H1 (cell line): ENCODE data around the gene SNRPA1. TPM values are rescaled to one million over a fixed set of nuclear protein-coding genes. Genes with fewer than 3 reads are reported as not detected.

Experiments used
- CTCF ChIA-PET: fragments of 300-600 bp; sonication (Branson Sonifier 250); formaldehyde crosslinking; loops from one replicate; lab custom pipeline; 2021; ENCODE audit not compliant: partially characterized antibody; lab: Charles Lee
- POLR2A ChIA-PET: fragments of 300-600 bp; sonication (Branson Sonifier 250); formaldehyde crosslinking; loops from one replicate; lab custom pipeline; 2021; ENCODE audit warnings: inconsistent platforms; ENCODE audit not compliant: partially characterized antibody; lab: Charles Lee
- DNase-seq, 2 experiments: peaks; one replicate each; pipeline versions ENCODE4 v3.0.0 to v3.0.0-alpha.2; 2010 to 2022; ENCODE audit warnings: low spot score in 2 of 2, low read depth in 1 of 2, mixed read lengths in 1 of 2
- FAIRE-seq: peaks from 2 replicates; lab custom pipeline; 2011; peaks lifted over from hg19 to GRCh38; lab: Jason Lieb, UNC
- H2AFZ ChIP-seq: 2 replicates; pipeline ENCODE4 v1.8.1; 2012; ENCODE audit warnings: low read length, inconsistent platforms
- H2AK5ac ChIP-seq: 2 replicates; pipeline ENCODE4 v1.6.1; 2013; ENCODE audit warnings: low read depth, low read length
- H2BK120ac ChIP-seq: replicated peaks from 2 replicates; pipeline ENCODE3; 2013; ENCODE audit warnings: low read depth, low read length, inconsistent platforms
- H2BK12ac ChIP-seq: 2 replicates; pipeline ENCODE4 v1.6.1; 2013; ENCODE audit warnings: low read depth, low read length
- H2BK15ac ChIP-seq: 2 replicates; pipeline ENCODE4 v1.6.1; 2013; ENCODE audit warnings: low read length
- H2BK20ac ChIP-seq: 2 replicates; pipeline ENCODE4 v1.6.1; 2013; ENCODE audit warnings: low read length
- H2BK5ac ChIP-seq: 2 replicates; pipeline ENCODE4 v1.6.1; 2013; ENCODE audit warnings: low read depth, low read length
- H3K14ac ChIP-seq: 2 replicates; pipeline ENCODE4 v1.6.1; 2013; ENCODE audit warnings: inconsistent platforms; ENCODE audit not compliant: insufficient read length
- H3K18ac ChIP-seq: 2 replicates; pipeline ENCODE4 v1.6.1; 2013; ENCODE audit warnings: low read length; ENCODE audit errors: extremely low read depth
- H3K23ac ChIP-seq: 2 replicates; pipeline ENCODE4 v1.6.1; 2013; ENCODE audit warnings: inconsistent platforms; ENCODE audit not compliant: insufficient read length
- H3K23me2 ChIP-seq: 2 replicates; pipeline ENCODE4 v1.6.1; 2013; ENCODE audit warnings: low read depth, low read length
- H3K27ac ChIP-seq: 2 replicates; pipeline ENCODE4 v1.6.1; 2011; ENCODE audit warnings: low read depth, low read length, inconsistent platforms
- H3K27me3 ChIP-seq, 4 experiments: replicated peaks in 1 of 4; 1 replicate in 1 of 4; 2 replicates in 3 of 4; pipeline versions ENCODE4 v1.6.1 to v1.8.1; 2011 to 2013; ENCODE audit warnings: low read length in 3 of 4, mild to moderate bottlenecking in 3 of 4, inconsistent platforms in 2 of 4, mixed read lengths in 2 of 4, moderate library complexity in 1 of 4; ENCODE audit not compliant: control insufficient read depth in 3 of 4, insufficient read depth in 3 of 4; ENCODE audit errors: extremely low read depth in 1 of 4
- H3K36me3 ChIP-seq, 4 experiments: 2 replicates each; pipeline versions ENCODE4 v1.6.1 to v1.8.1; 2011 to 2013; ENCODE audit warnings: mild to moderate bottlenecking in 4 of 4, low read length in 3 of 4, moderate library complexity in 2 of 4, control low read depth in 1 of 4, inconsistent platforms in 1 of 4; ENCODE audit not compliant: insufficient read depth in 4 of 4, control insufficient read depth in 2 of 4
- H3K4ac ChIP-seq: replicated peaks from 2 replicates; pipeline ENCODE3; 2013; ENCODE audit warnings: low read length, low read depth, mixed read lengths, inconsistent platforms; ENCODE audit not compliant: insufficient read length
- H3K4me1 ChIP-seq, 4 experiments: replicated peaks in 1 of 4; 1 replicate in 1 of 4; 2 replicates in 3 of 4; pipeline versions ENCODE4 v1.6.1 to v1.8.1; 2011 to 2013; ENCODE audit warnings: low read length in 3 of 4, inconsistent platforms in 2 of 4, mixed read lengths in 1 of 4; ENCODE audit not compliant: insufficient read depth in 4 of 4, control insufficient read depth in 3 of 4
- H3K4me2 ChIP-seq, 2 experiments: 2 replicates each; pipeline versions ENCODE4 v1.6.1 to v1.8.1; 2011 to 2013; ENCODE audit warnings: low read depth in 2 of 2, low read length in 2 of 2, control low read depth in 1 of 2, inconsistent platforms in 1 of 2, mild to moderate bottlenecking in 1 of 2; ENCODE audit not compliant: insufficient read depth in 1 of 2
- H3K4me3 ChIP-seq, 4 experiments: fragments of 200-600, 300-600 bp in 1 of 4; sonication (generic), shearing (Covaris generic), sonication (Bioruptor Twin) in 1 of 4; 2 replicates each; pipeline versions ENCODE4 v1.5.1 to v1.8.1; 2011 to 2016; ENCODE audit warnings: low read length in 4 of 4, low read depth in 3 of 4, control low read depth in 2 of 4, inconsistent platforms in 2 of 4, mild to moderate bottlenecking in 2 of 4, mixed read lengths in 1 of 4, moderate library complexity in 1 of 4; ENCODE audit not compliant: insufficient read depth in 2 of 4; ENCODE audit errors: extremely low read depth in 1 of 4
- H3K56ac ChIP-seq: replicated peaks from 2 replicates; pipeline ENCODE3; 2013; ENCODE audit warnings: low read depth, mild to moderate bottlenecking, mixed read lengths, low read length, inconsistent platforms; ENCODE audit not compliant: insufficient read length
- H3K79me1 ChIP-seq: 2 replicates; pipeline ENCODE4 v1.6.1; 2013; ENCODE audit warnings: low read depth, low read length, control low read depth
- H3K79me2 ChIP-seq, 2 experiments: 2 replicates each; pipeline versions ENCODE4 v1.6.1 to v1.8.1; 2012 to 2013; ENCODE audit warnings: low read length in 2 of 2, mild to moderate bottlenecking in 2 of 2, inconsistent platforms in 1 of 2; ENCODE audit not compliant: insufficient read depth in 2 of 2, control insufficient read depth in 1 of 2
- H3K9ac ChIP-seq, 4 experiments: replicated peaks in 1 of 4; 1 replicate in 1 of 4; 2 replicates in 3 of 4; pipeline versions ENCODE4 v1.6.1 to v1.8.1; 2011 to 2013; ENCODE audit warnings: low read depth in 3 of 4, low read length in 3 of 4, control low read depth in 2 of 4, mild to moderate bottlenecking in 2 of 4, moderate library complexity in 2 of 4, inconsistent platforms in 1 of 4; ENCODE audit errors: extremely low read depth in 1 of 4
- H3K9me3 ChIP-seq, 2 experiments: 2 replicates each; pipeline versions ENCODE4 v1.6.1 to v1.8.1; 2012 to 2013; ENCODE audit warnings: mild to moderate bottlenecking in 2 of 2, moderate library complexity in 2 of 2, control low read depth in 1 of 2, inconsistent platforms in 1 of 2, low read depth in 1 of 2, low read length in 1 of 2, mixed read lengths in 1 of 2; ENCODE audit not compliant: insufficient read depth in 2 of 2
- H4K20me1 ChIP-seq, 2 experiments: replicated peaks in 1 of 2; 2 replicates each; pipeline versions ENCODE3 to v1.8.1; 2011 to 2013; ENCODE audit warnings: inconsistent platforms in 2 of 2, low read length in 2 of 2, mild to moderate bottlenecking in 1 of 2; ENCODE audit not compliant: insufficient read depth in 2 of 2, control insufficient read depth in 1 of 2
- H4K5ac ChIP-seq: 2 replicates; pipeline ENCODE4 v1.6.1; 2013; ENCODE audit warnings: low read length, low read depth, mixed read lengths, inconsistent platforms; ENCODE audit not compliant: insufficient read length
- H4K8ac ChIP-seq: 2 replicates; pipeline ENCODE4 v1.8.0; 2013; ENCODE audit warnings: mild to moderate bottlenecking, moderate library complexity, low read length, inconsistent platforms; ENCODE audit not compliant: insufficient read depth; ENCODE audit errors: extremely low read depth
- H4K91ac ChIP-seq: replicated peaks from 2 replicates; pipeline ENCODE3; 2013; ENCODE audit warnings: low read length, mixed read lengths, inconsistent platforms; ENCODE audit not compliant: insufficient read length
- ASH2L ChIP-seq: fragments of 200-600, 300-600 bp; sonication (generic); IDR thresholded peaks from one replicate; pipeline ENCODE4 v1.7.1; 2017; ENCODE audit warnings: low read length
- BACH1 ChIP-seq: IDR thresholded peaks from 2 replicates; pipeline ENCODE4 v1.6.1; 2012; ENCODE audit warnings: low read length, improper control_type of control experiment
- BRCA1 ChIP-seq: IDR thresholded peaks from 2 replicates; pipeline ENCODE4 v1.6.1; 2012; ENCODE audit warnings: low read depth, low read length, improper control_type of control experiment
- CBX8 ChIP-seq: fragments of 300-800, 300-1000 bp; sonication (generic); IDR thresholded peaks from 2 replicates; pipeline ENCODE4 v1.7.1; 2016; ENCODE audit warnings: low read depth, low read length, borderline replicate concordance
- CEBPB ChIP-seq: IDR thresholded peaks from 2 replicates; pipeline ENCODE4 v1.6.1; 2012; ENCODE audit warnings: low read depth, low read length
- JUN ChIP-seq: IDR thresholded peaks from 2 replicates; pipeline ENCODE4 v1.6.1; 2011; ENCODE audit warnings: low read depth, mild to moderate bottlenecking, improper control_type of control experiment, low read length
- MAFK ChIP-seq: IDR thresholded peaks from 2 replicates; pipeline ENCODE4 v1.6.1; 2012; ENCODE audit warnings: low read depth, mild to moderate bottlenecking, improper control_type of control experiment, low read length
- PHF8 ChIP-seq: fragments of 200-600 bp; sonication (generic); conservative IDR thresholded peaks from 2 replicates; pipeline ENCODE4 v1.7.1; 2012; ENCODE audit warnings: low read depth, mild to moderate bottlenecking, inconsistent platforms, low read length, moderate library complexity
- POLR2A ChIP-seq, 2 experiments: IDR thresholded peaks; 1 replicate in 1 of 2; 2 replicates in 1 of 2; pipeline ENCODE4 v1.6.1; 2011; ENCODE audit warnings: low read depth in 2 of 2, low read length in 2 of 2, mild to moderate bottlenecking in 2 of 2; ENCODE audit errors: control extremely low read depth in 1 of 2
- RAD21 ChIP-seq, 2 experiments: IDR thresholded peaks in 1 of 2; conservative IDR thresholded peaks in 1 of 2; 2 replicates each; pipeline ENCODE4 v1.6.1; 2011; ENCODE audit warnings: low read depth in 2 of 2, low read length in 2 of 2, improper control_type of control experiment in 1 of 2, inconsistent platforms in 1 of 2, mild to moderate bottlenecking in 1 of 2, moderate library complexity in 1 of 2
- RFX5 ChIP-seq: IDR thresholded peaks from 2 replicates; pipeline ENCODE4 v1.6.1; 2011; ENCODE audit warnings: low read depth, low read length, improper control_type of control experiment, borderline replicate concordance
- RXRA ChIP-seq: IDR thresholded peaks from 2 replicates; pipeline ENCODE4 v1.6.1; 2011; ENCODE audit warnings: low read depth, mild to moderate bottlenecking, low read length, moderate library complexity; ENCODE audit not compliant: insufficient read depth
- SRF ChIP-seq: IDR thresholded peaks from 2 replicates; pipeline ENCODE4 v1.6.1; 2011; ENCODE audit warnings: mild to moderate bottlenecking, low read depth, low read length, moderate library complexity
- TAF1 ChIP-seq: IDR thresholded peaks from 2 replicates; pipeline ENCODE4 v1.6.1; 2011; ENCODE audit warnings: mild to moderate bottlenecking, low read depth, low read length
- WGBS, 2 experiments: shearing (Covaris generic) in 1 of 2; methylation state at CpG; one replicate each; pipeline versions ENCODE4 v1.1.6 to v1.1.7; 2013 to 2015; ENCODE audit warnings: low lambda C conversion rate in 2 of 2, mixed read lengths in 2 of 2, inconsistent platforms in 1 of 2, low coverage in 1 of 2, missing lambda C conversion rate in 1 of 2; ENCODE audit not compliant: insufficient replicate concordance in 2 of 2, insufficient coverage in 1 of 2, insufficient read length in 1 of 2; ENCODE audit errors: extremely low coverage in 1 of 2, missing lambda C conversion rate in 1 of 2; 5-methylcytosine and 5-hydroxymethylcytosine counted together
- polyA plus RNA-seq, 7 experiments: library from polyadenylated mRNA; depleted of rRNA in 3 of 7; stranded (reverse) in 5 of 7; unstranded in 2 of 7; fragments of >200 nt in 5 of 7; fragments of 200-250 nt in 2 of 7; gene quantifications; 1 replicate in 5 of 7; 2 replicates in 1 of 7; 4 replicates in 1 of 7; pipeline versions ENCODE4 v1.2.1 to v1.2.3, GENCODE V29; 2011 to 2013; ENCODE audit warnings: missing spikeins in 2 of 7, mixed read lengths in 2 of 7
- total RNA-seq: library from RNA; stranded (reverse); fragmentation: NEBNext Ultra II Directional; extraction: Animal tissue kit (Norgen Biotek cat#: 25700); gene quantifications from 2 replicates; pipeline ENCODE4 v1.2.1, GENCODE V29; 2021

SNRPA1 gene
- total and polyA plus RNA-seq, 2 of the 8 experiments (the other 6 are each of a cell fraction or from before 2014, with no cell fraction given) = 140 to 221 TPM

DNA sequence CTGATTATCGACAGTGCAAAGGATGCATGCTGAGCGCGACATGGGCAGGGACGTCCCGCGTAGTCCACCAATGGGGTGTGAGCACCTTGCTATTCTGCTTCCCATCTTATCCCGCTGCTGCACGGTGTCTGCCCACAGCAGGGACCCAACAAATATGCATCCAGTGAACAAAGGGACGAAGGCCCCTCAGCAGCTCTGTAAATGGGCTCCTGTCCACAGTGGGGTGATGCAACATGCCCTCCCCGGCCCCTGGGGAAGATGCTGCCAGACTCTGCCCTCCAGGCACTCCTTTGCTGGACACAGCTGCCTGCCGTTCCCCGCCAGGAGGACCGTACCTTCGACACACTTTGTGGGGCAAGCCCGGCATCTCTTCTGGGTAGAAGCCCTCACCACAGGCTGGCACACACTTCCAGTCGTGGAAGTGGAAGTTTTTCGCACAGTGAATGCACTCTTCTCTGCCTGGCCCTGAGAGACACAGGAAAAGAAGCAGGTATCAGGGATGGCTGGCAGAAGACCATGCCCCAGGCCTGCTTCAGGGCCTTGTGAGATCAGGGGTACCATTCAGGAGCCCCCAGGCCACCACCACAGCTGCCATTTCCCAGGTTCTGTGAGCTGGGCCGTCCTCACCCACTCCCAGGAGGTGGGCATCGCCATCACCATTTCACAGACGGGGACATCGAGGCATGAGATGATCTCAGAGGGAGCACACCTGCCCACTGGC lies 18.2 kb upstream of the SNRPA1 start:
- Histone ChIP-seq H2AFZ (no peak overlapping the region), H3K18ac (no peak overlapping the region), H3K4me1 (peaks cover 0 to 5% (median 0%) of the 10 kb centered on the region in 4 experiments; a peak in 1 of 7 replicates), H4K20me1 (no peaks in the 10 kb centered on the region), H2BK5ac (no peak overlapping the region), H3K27ac (no peak overlapping the region), H3K56ac (no peak overlapping the region), H3K79me2 (no peaks in the 10 kb centered on the region), H4K8ac (peak overlapping the region; percentile 1), H3K36me3 (no peaks in the 10 kb centered on the region), H3K23ac (no peak overlapping the region), H3K14ac (no peak overlapping the region), H3K9me3 (no peaks in the 10 kb centered on the region), H2AK5ac (no peak overlapping the region), H2BK120ac (no peak overlapping the region), H2BK15ac (no peak overlapping the region), H3K4me2 (no peak overlapping the region), H3K9ac (0 out of 7 replicates have a peak overlapping the region, but pooled peaks of 1 of the 4 experiments have one; percentile 8), H3K4me3 (no peak overlapping the region), H3K27me3 (no peaks in the 10 kb centered on the region), H2BK12ac (no peak overlapping the region), H4K5ac (no peak overlapping the region), H3K23me2 (no peaks in the 10 kb centered on the region), H3K4ac (no peak overlapping the region), H3K79me1 (no peaks in the 10 kb centered on the region), H4K91ac (no peak overlapping the region), H2BK20ac (no peak overlapping the region)
- ChIA-PET CTCF (interaction anchor here (0.7 to 1.6 kb wide), 6 partner anchors 8 to 327 kb away, joined by 3 to 10 read pairs (median 4); no protein-coding TSS in a partner anchor), POLR2A (no interaction called here)
- DNase-seq = no peak
- FAIRE-seq = no peak
- 91% methylated on average over 21 of the region's 21 CpGs; no CpG with 5 or more reads in 1 of the 2 experiments for WGBS, 2 experiments
- TF ChIP-seq BACH1 (no peak), RFX5 (no peak), RXRA (no peak), ASH2L (no peak), PHF8 (no peak), JUN (no peak), SRF (no peak), CBX8 (no peak), MAFK (no peak), TAF1 (no peak), RAD21 (IDR thresholded peaks at IDR 0.05 in 1 of 2, conservative IDR thresholded peaks at IDR 0.05 in 1 of 2; ENCODE audit: low read depth in 2 of 2, low read length in 2 of 2) (no peak), BRCA1 (no peak), POLR2A (IDR thresholded peaks at IDR 0.05; ENCODE audit: control extremely low read depth in 1 of 2, low read depth in 2 of 2, low read length in 2 of 2) (no peak), CEBPB (no peak)
